Measurements from ENCODE around the gene RPUSD3. TPM values are rescaled to one million over a fixed set of nuclear protein-coding genes. Genes with fewer than 3 reads are reported as not detected.

Gene RPUSD3
- total and polyA plus RNA-seq, 3 experiments from 2014 or later, result 51.8 to 77.6 (median 74.3) TPM

DNA sequence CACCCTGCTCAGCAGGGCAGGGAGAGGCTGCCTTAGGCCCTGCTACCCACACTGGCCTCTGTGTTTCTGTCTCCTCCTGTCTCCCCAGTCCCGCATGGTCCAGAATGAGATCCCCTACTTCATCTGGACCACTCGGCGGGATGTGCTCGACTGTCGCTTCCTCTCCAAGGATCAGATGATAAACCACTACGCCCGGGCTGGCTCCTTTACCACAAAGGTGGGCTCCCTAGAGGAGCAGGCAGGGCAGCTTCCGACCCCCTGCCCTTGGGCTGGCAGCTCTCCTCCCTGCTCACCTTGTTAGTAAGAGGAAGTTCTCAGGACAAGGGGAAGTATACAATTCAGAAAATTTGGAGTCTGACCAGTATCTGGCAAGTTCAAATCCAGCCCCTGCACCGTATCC, 27.8 kb downstream of the RPUSD3 start:
- Histone ChIP-seq H3K4me1 (ENCODE audit: insufficient read depth, low read length) (peaks cover 1% of the 10 kb centered on the region), H3K27ac (ENCODE audit: low read depth, low read length) (no peak overlapping the region), H3K4me3 (ENCODE audit: low read length) (no peak overlapping the region), H3K9me3 (ENCODE audit: low read length) (no peaks in the 10 kb centered on the region), H3K36me3 (ENCODE audit: insufficient read depth, low read length) (peaks cover 3% of the 10 kb centered on the region), H3K27me3 (ENCODE audit: insufficient read depth, low read length, poor library complexity, severe bottlenecking) (no peaks in the 10 kb centered on the region)
- Mint-ChIP-seq H3K4me3 (no peak overlapping the region), H3K4me1 (peaks cover 5 to 10% (median 9%) of the 10 kb centered on the region in 3 donors), H3K27me3 (no peaks in the 10 kb centered on the region), H3K27ac (peak overlapping the region in 1 of 8 donors; percentile 77), H3K36me3 (peaks cover 0 to 11% (median 2%) of the 10 kb centered on the region in 3 donors), H3K9me3 (no peaks in the 10 kb centered on the region)
- no peak for DNase-seq
- ChIA-PET POLR2A (no interaction called here), CTCF (no interaction called here)

- Mint-ChIP-seq H3K36me3 (peaks cover 0 to 14% (median 0%) of the 10 kb centered on the region in 3 donors), H3K4me1 (peaks cover 29 to 34% (median 34%) of the 10 kb centered on the region in 3 donors), H3K27me3 (no peaks in the 10 kb centered on the region), H3K9me3 (no peaks in the 10 kb centered on the region), H3K27ac (peak overlapping the region in 2 of 8 donors; percentile 33 to 58), H3K4me3 (peak overlapping the region in 1 of 7 donors; percentile 33)
- ChIA-PET POLR2A (no interaction called here), CTCF (interaction anchor here (1.1 kb wide), 1 partner anchor 22 kb away, joined by 3 read pairs; no protein-coding TSS in a partner anchor)
- Histone ChIP-seq H3K36me3 (ENCODE audit: insufficient read depth, low read length) (no peaks in the 10 kb centered on the region), H3K4me1 (ENCODE audit: insufficient read depth, low read length) (peaks cover 23% of the 10 kb centered on the region), H3K9me3 (ENCODE audit: low read length) (no peaks in the 10 kb centered on the region), H3K27ac (ENCODE audit: low read depth, low read length) (no peak overlapping the region), H3K4me3 (ENCODE audit: low read length) (no peak overlapping the region), H3K27me3 (ENCODE audit: insufficient read depth, low read length, poor library complexity, severe bottlenecking) (no peaks in the 10 kb centered on the region)
- DNase-seq, result no peak
Measured at GRCh38 chr3:9812870-9813483, 30.8 kb downstream of the RPUSD3 start.

GRCh38 chr3:9810846-9811245, 33.0 kb downstream of the RPUSD3 start:
- CTCF ChIA-PET, result no interaction called here

GRCh38 chr3:9810433-9810770, 33.4 kb downstream of the RPUSD3 start:
- no peaks in the 10 kb centered on the region for H3K27me3 Mint-ChIP-seq
- H3K4me3 Mint-ChIP-seq, result peak overlapping the region; percentile 79 to 98 (median 88)
- CTCF ChIA-PET, result interaction anchor here (1.4 kb wide), 1 partner anchor 18 kb away, joined by 5 read pairs; the partner anchor contains the start of genes ARPC4 and TADA3
- Histone ChIP-seq H3K4me3 (ENCODE audit: low read length) (peak overlapping the region; percentile 63), H3K27ac (ENCODE audit: low read depth, low read length) (peak overlapping the region; percentile 71), H3K9me3 (ENCODE audit: low read length) (no peaks in the 10 kb centered on the region), H3K4me1 (ENCODE audit: insufficient read depth, low read length) (peaks cover 28% of the 10 kb centered on the region), H3K36me3 (ENCODE audit: insufficient read depth, low read length) (peaks cover 9% of the 10 kb centered on the region), H3K27me3 (ENCODE audit: insufficient read depth, low read length, poor library complexity, severe bottlenecking) (no peaks in the 10 kb centered on the region)
- peaks cover 0 to 32% (median 0%) of the 10 kb centered on the region in 3 donors for H3K36me3 Mint-ChIP-seq
- POLR2A ChIA-PET, result interaction anchor here (0.7 to 3.0 kb wide), 5 partner anchors 11 to 138 kb away, joined by 3 to 37 read pairs (median 6); partner anchors contain the start of genes ARPC4, JAGN1 and TADA3
- DNase-seq, result no peak
- H3K27ac Mint-ChIP-seq, result peak overlapping the region; percentile 65 to 91 (median 71)
- no peaks in the 10 kb centered on the region for H3K9me3 Mint-ChIP-seq
- H3K4me1 Mint-ChIP-seq, result peaks cover 36 to 46% (median 46%) of the 10 kb centered on the region in 3 donors

More at GRCh38 chr3:9810846-9811245, 33.0 kb downstream of the RPUSD3 start:
- Mint-ChIP-seq H3K36me3 (peaks cover 0 to 27% (median 0%) of the 10 kb centered on the region in 3 donors), H3K4me1 (peaks cover 36 to 46% (median 46%) of the 10 kb centered on the region in 3 donors), H3K4me3 (peak overlapping the region; percentile 79 to 98 (median 88)), H3K9me3 (no peaks in the 10 kb centered on the region), H3K27ac (peak overlapping the region in 7 of 8 donors; percentile 69 to 91 (median 78)), H3K27me3 (no peaks in the 10 kb centered on the region)
- H3K27ac ChIP-seq (ENCODE audit: low read depth, low read length), result no peak overlapping the region
- peak overlapping the region; percentile 63 for H3K4me3 ChIP-seq (ENCODE audit: low read length)
- no peak for DNase-seq
- H3K27me3 ChIP-seq (ENCODE audit: insufficient read depth, low read length, poor library complexity, severe bottlenecking), result no peaks in the 10 kb centered on the region
- POLR2A ChIA-PET, result no interaction called here
- H3K4me1 ChIP-seq (ENCODE audit: insufficient read depth, low read length), result peaks cover 28% of the 10 kb centered on the region
- peaks cover 4% of the 10 kb centered on the region for H3K36me3 ChIP-seq (ENCODE audit: insufficient read depth, low read length)
- no peaks in the 10 kb centered on the region for H3K9me3 ChIP-seq (ENCODE audit: low read length)

GRCh38 chr3:9809615-9810432, 34.0 kb downstream of the RPUSD3 start, which contains the start of gene TTLL3:
Gene TTLL3 (plus strand): TSS chr3:9810262. CDS start chr3:9810662, 400 bp downstream.
- Histone ChIP-seq H3K27ac (ENCODE audit: low read depth, low read length) (peak within 1 kb of the TSS; percentile 71), H3K27me3 (ENCODE audit: insufficient read depth, low read length, poor library complexity, severe bottlenecking) (no peaks in the 10 kb centered on the region), H3K4me3 (ENCODE audit: low read length) (peak within 1 kb of the TSS; percentile 63), H3K4me1 (ENCODE audit: insufficient read depth, low read length) (peaks cover 28% of the 10 kb centered on the region), H3K9me3 (ENCODE audit: low read length) (no peaks in the 10 kb centered on the region), H3K36me3 (ENCODE audit: insufficient read depth, low read length) (peaks cover 15% of the 10 kb centered on the region)
- CTCF ChIA-PET, result interaction anchor here (0.9 to 1.8 kb wide), 4 partner anchors 17 to 61 kb away, joined by 3 to 6 read pairs (median 4); partner anchors contain the start of genes ARPC4 and TADA3
- Mint-ChIP-seq H3K4me1 (peaks cover 36 to 46% (median 46%) of the 10 kb centered on the region in 3 donors), H3K36me3 (peaks cover 0 to 37% (median 0%) of the 10 kb centered on the region in 3 donors), H3K27me3 (no peaks in the 10 kb centered on the region), H3K9me3 (no peaks in the 10 kb centered on the region), H3K27ac (peak within 1 kb of the TSS; percentile 90 to 100 (median 98)), H3K4me3 (peak within 1 kb of the TSS; percentile 87 to 98 (median 92))
- peak; percentile 29 to 66 (median 40) for DNase-seq
- POLR2A ChIA-PET, result interaction anchor here (0.7 to 3.0 kb wide), 7 partner anchors 10 to 138 kb away, joined by 3 to 37 read pairs (median 4); partner anchors contain the start of genes ARPC4, JAGN1 and TADA3

- H3K4me1 ChIP-seq (ENCODE audit: insufficient read depth, low read length), result peaks cover 28% of the 10 kb centered on the region
- Mint-ChIP-seq H3K27ac (peak overlapping the region; percentile 75 to 100 (median 98)), H3K9me3 (no peaks in the 10 kb centered on the region), H3K4me3 (peak overlapping the region; percentile 34 to 95 (median 88)), H3K36me3 (peaks cover 0 to 43% (median 5%) of the 10 kb centered on the region in 3 donors), H3K27me3 (no peaks in the 10 kb centered on the region), H3K4me1 (peaks cover 36 to 47% (median 46%) of the 10 kb centered on the region in 3 donors)
- ChIA-PET CTCF (interaction anchor here (0.9 to 1.8 kb wide), 4 partner anchors 17 to 60 kb away, joined by 3 to 6 read pairs (median 4); partner anchors contain the start of genes ARPC4 and TADA3), POLR2A (interaction anchor here (0.7 to 3.0 kb wide), 6 partner anchors 9 to 82 kb away, joined by 3 to 37 read pairs (median 4); partner anchors contain the start of genes ARPC4, JAGN1 and TADA3)
- peak in 1 of 5 donors; percentile 16 for DNase-seq
- peak overlapping the region; percentile 71 for H3K27ac ChIP-seq (ENCODE audit: low read depth, low read length)
- H3K36me3 ChIP-seq (ENCODE audit: insufficient read depth, low read length), result peaks cover 21% of the 10 kb centered on the region
- no peaks in the 10 kb centered on the region for H3K27me3 ChIP-seq (ENCODE audit: insufficient read depth, low read length, poor library complexity, severe bottlenecking)
- no peaks in the 10 kb centered on the region for H3K9me3 ChIP-seq (ENCODE audit: low read length)
- peak overlapping the region; percentile 63 for H3K4me3 ChIP-seq (ENCODE audit: low read length)
Measured at GRCh38 chr3:9809239-9809614, 34.6 kb downstream of the RPUSD3 start.

DNA sequence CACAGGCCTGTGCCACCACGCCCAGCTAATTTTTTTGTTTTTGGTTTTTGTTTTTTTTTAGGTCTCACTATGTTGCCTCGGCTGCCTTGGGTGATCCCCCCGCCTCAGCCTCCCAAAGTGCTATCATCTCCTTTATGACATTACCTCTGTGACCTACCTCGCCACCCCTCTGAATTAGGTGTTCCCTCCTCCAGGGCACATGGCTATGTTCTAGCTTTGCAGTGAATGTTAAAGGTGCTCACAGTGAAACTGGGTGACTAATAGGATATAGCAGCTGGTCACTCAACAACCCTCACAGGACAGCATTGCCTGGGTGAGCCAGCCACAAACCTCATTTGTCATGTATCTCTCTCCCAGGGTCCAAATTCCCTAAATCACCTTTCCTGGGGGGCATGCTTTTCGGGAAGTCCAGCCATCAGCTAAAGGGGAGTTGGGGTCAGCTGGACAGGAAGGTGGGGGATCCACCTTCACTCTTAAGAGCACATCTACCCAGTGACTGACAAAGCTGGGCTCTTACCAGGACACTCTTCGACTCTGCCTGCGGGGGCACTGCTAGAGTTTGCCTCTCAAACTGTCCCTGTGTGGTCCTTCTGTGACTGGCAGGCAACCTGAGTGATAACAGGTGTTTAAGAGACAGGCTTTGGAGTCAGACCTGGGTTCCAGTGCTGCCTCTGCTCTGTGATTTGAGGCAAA, 35.3 kb downstream of the RPUSD3 start:
- ChIA-PET POLR2A (interaction anchor here (0.9 to 3.0 kb wide), 6 partner anchors 9 to 125 kb away, joined by 3 to 37 read pairs (median 4); partner anchors contain the start of genes ARPC4, JAGN1 and TADA3), CTCF (interaction anchor here (0.6 to 2.3 kb wide), 13 partner anchors 13 to 106 kb away, joined by 3 to 6 read pairs (median 4); partner anchors contain the start of genes ARPC4 and TADA3)
- H3K4me3 ChIP-seq (ENCODE audit: low read length), result peak overlapping the region; percentile 63
- no peaks in the 10 kb centered on the region for H3K9me3 ChIP-seq (ENCODE audit: low read length)
- Mint-ChIP-seq H3K27me3 (no peaks in the 10 kb centered on the region), H3K4me3 (peak overlapping the region; percentile 34 to 94 (median 88)), H3K4me1 (peaks cover 37 to 52% (median 52%) of the 10 kb centered on the region in 3 donors), H3K9me3 (no peaks in the 10 kb centered on the region), H3K36me3 (peaks cover 2 to 51% (median 7%) of the 10 kb centered on the region in 3 donors), H3K27ac (peak overlapping the region; percentile 75 to 100 (median 97))
- peak overlapping the region; percentile 71 for H3K27ac ChIP-seq (ENCODE audit: low read depth, low read length)
- no peaks in the 10 kb centered on the region for H3K27me3 ChIP-seq (ENCODE audit: insufficient read depth, low read length, poor library complexity, severe bottlenecking)
- peaks cover 28% of the 10 kb centered on the region for H3K36me3 ChIP-seq (ENCODE audit: insufficient read depth, low read length)
- H3K4me1 ChIP-seq (ENCODE audit: insufficient read depth, low read length), result peaks cover 28% of the 10 kb centered on the region
- peak in 4 of 5 donors; percentile 17 to 61 (median 30) for DNase-seq
